ENCODE results near the gene PGRMC2.

Gene PGRMC2

GRCh38 chr4:128298852-128299251 lies 11.2 kb upstream of the PGRMC2 start:
- Histone ChIP-seq H3K36me3 (no peaks in the 10 kb centered on the region), H3K27me3 (no peaks in the 10 kb centered on the region), H3K4me3 (ENCODE audit: low read depth in 1 of 2, low read length in 1 of 2) (no peak overlapping the region), H3K9me3 (no peaks in the 10 kb centered on the region), H3K27ac (no peak overlapping the region), H3K4me1 (ENCODE audit: control insufficient read depth in 1 of 2, insufficient read depth in 1 of 2, low read depth in 1 of 2, low read length in 1 of 2) (no peaks in the 10 kb centered on the region)
- TF ChIP-seq CTCF (IDR thresholded peaks at IDR 0.05) = no peak

- H3K9me3 ChIP-seq = no peaks in the 10 kb centered on the region
- H3K27ac ChIP-seq = no peak overlapping the region
- TF ChIP-seq CTCF (IDR thresholded peaks at IDR 0.05) = no peak
- no peaks in the 10 kb centered on the region for H3K27me3 ChIP-seq
- H3K4me3 ChIP-seq (ENCODE audit: low read depth in 1 of 2, low read length in 1 of 2) = no peak overlapping the region
- H3K4me1 ChIP-seq (ENCODE audit: control insufficient read depth in 1 of 2, insufficient read depth in 1 of 2, low read depth in 1 of 2, low read length in 1 of 2) = no peaks in the 10 kb centered on the region
- H3K36me3 ChIP-seq = no peaks in the 10 kb centered on the region
These were observed 10.6 kb upstream of the PGRMC2 start for GRCh38 chr4:128298146-128298758.

GRCh38 chr4:128295255-128295654 lies 7.6 kb upstream of the PGRMC2 start:
- Histone ChIP-seq H3K36me3 (no peaks in the 10 kb centered on the region), H3K9me3 (no peaks in the 10 kb centered on the region), H3K4me3 (ENCODE audit: low read depth in 1 of 2, low read length in 1 of 2) (no peak overlapping the region), H3K27ac (no peak overlapping the region), H3K4me1 (ENCODE audit: control insufficient read depth in 1 of 2, insufficient read depth in 1 of 2, low read depth in 1 of 2, low read length in 1 of 2) (no peaks in the 10 kb centered on the region), H3K27me3 (no peaks in the 10 kb centered on the region)
- no peak for TF ChIP-seq CTCF (IDR thresholded peaks at IDR 0.05)

GRCh38 chr4:128294464-128294863 lies 6.9 kb upstream of the PGRMC2 start:
- no peak overlapping the region for H3K4me3 ChIP-seq (ENCODE audit: low read depth in 1 of 2, low read length in 1 of 2)
- H3K27ac ChIP-seq = no peak overlapping the region
- TF ChIP-seq CTCF (IDR thresholded peaks at IDR 0.05) = no peak
- no peaks in the 10 kb centered on the region for H3K27me3 ChIP-seq
- H3K9me3 ChIP-seq = no peaks in the 10 kb centered on the region
- no peaks in the 10 kb centered on the region for H3K4me1 ChIP-seq (ENCODE audit: control insufficient read depth in 1 of 2, insufficient read depth in 1 of 2, low read depth in 1 of 2, low read length in 1 of 2)
- no peaks in the 10 kb centered on the region for H3K36me3 ChIP-seq

GRCh38 chr4:128292349-128292748 lies 4.7 kb upstream of the PGRMC2 start:
- no peak for TF ChIP-seq CTCF (IDR thresholded peaks at IDR 0.05)
- H3K27ac ChIP-seq = no peak overlapping the region
- H3K27me3 ChIP-seq = no peaks in the 10 kb centered on the region
- H3K4me1 ChIP-seq (ENCODE audit: control insufficient read depth in 1 of 2, insufficient read depth in 1 of 2, low read depth in 1 of 2, low read length in 1 of 2) = peaks cover 10 to 13% of the 10 kb centered on the region in 2 experiments
- H3K4me3 ChIP-seq (ENCODE audit: low read depth in 1 of 2, low read length in 1 of 2) = no peak overlapping the region
- no peaks in the 10 kb centered on the region for H3K36me3 ChIP-seq
- H3K9me3 ChIP-seq = no peaks in the 10 kb centered on the region

All from neutrophil (primary cell).